Neuronal stem cell (in vitro differentiated cells): ENCODE data around the gene SST.

Source experiments
- DNase-seq: peaks from one replicate; pipeline ENCODE4 v3.0.0-alpha.2; 2013; ENCODE audit warnings: low spot score
- H2AFZ ChIP-seq: one replicate; pipeline ENCODE4 v1.6.1; 2013; ENCODE audit warnings: mild to moderate bottlenecking, low read length, inconsistent platforms
- H2AK5ac ChIP-seq: 2 replicates; pipeline ENCODE4 v1.6.1; 2013; ENCODE audit warnings: low read depth, mild to moderate bottlenecking, inconsistent platforms, low read length, moderate library complexity, mixed read lengths
- H2BK120ac ChIP-seq: 2 replicates; pipeline ENCODE4 v1.6.1; 2013; ENCODE audit warnings: low read depth, mild to moderate bottlenecking, inconsistent platforms, low read length, moderate library complexity, mixed read lengths
- H2BK12ac ChIP-seq: one replicate; pipeline ENCODE4 v1.6.1; 2013; ENCODE audit warnings: low read length, inconsistent platforms
- H2BK15ac ChIP-seq: 2 replicates; pipeline ENCODE4 v1.6.1; 2013; ENCODE audit warnings: mild to moderate bottlenecking, low read length, inconsistent platforms, mixed read lengths
- H2BK5ac ChIP-seq: one replicate; pipeline ENCODE4 v1.6.1; 2013; ENCODE audit warnings: inconsistent platforms, mild to moderate bottlenecking, low read length, moderate library complexity
- H3K14ac ChIP-seq: one replicate; pipeline ENCODE4 v1.6.1; 2013; ENCODE audit warnings: low read length, inconsistent platforms
- H3K18ac ChIP-seq: 2 replicates; pipeline ENCODE4 v1.6.1; 2013; ENCODE audit warnings: low read length, inconsistent platforms
- H3K23ac ChIP-seq: 2 replicates; pipeline ENCODE4 v1.6.1; 2013; ENCODE audit warnings: low read depth, mild to moderate bottlenecking, mixed read lengths, low read length, inconsistent platforms; ENCODE audit not compliant: poor library complexity
- H3K27ac ChIP-seq: replicated peaks from 3 replicates; pipeline ENCODE4 v1.5.1; 2013; ENCODE audit warnings: low read length, inconsistent platforms
- H3K27me3 ChIP-seq, 3 experiments: 2 replicates each; pipeline ENCODE4 v1.6.1; 2013; ENCODE audit warnings: low read length in 3 of 3, mild to moderate bottlenecking in 2 of 3, inconsistent platforms in 1 of 3, low read depth in 1 of 3, mixed read lengths in 1 of 3, moderate library complexity in 1 of 3; ENCODE audit not compliant: control insufficient read depth in 3 of 3, insufficient read depth in 3 of 3
- H3K36me3 ChIP-seq, 2 donors: replicated peaks in 1 of 2; 2 replicates each; pipeline ENCODE4 v1.6.1; 2013; ENCODE audit warnings: low read length in 2 of 2; ENCODE audit not compliant: control insufficient read depth in 2 of 2, insufficient read depth in 2 of 2
- H3K4ac ChIP-seq: 2 replicates; pipeline ENCODE4 v1.6.1; 2013; ENCODE audit warnings: inconsistent platforms, mild to moderate bottlenecking, low read length, moderate library complexity
- H3K4me1 ChIP-seq, 2 donors: 1 replicate in 1 of 2; 2 replicates in 1 of 2; pipeline ENCODE4 v1.6.1; 2013; ENCODE audit warnings: low read length in 2 of 2, low read depth in 1 of 2; ENCODE audit not compliant: control insufficient read depth in 2 of 2, insufficient read depth in 1 of 2
- H3K4me2 ChIP-seq: one replicate; pipeline ENCODE4 v1.6.1; 2013; ENCODE audit warnings: mild to moderate bottlenecking, low read length, inconsistent platforms; ENCODE audit not compliant: insufficient read depth, poor library complexity, severe bottlenecking
- H3K4me3 ChIP-seq, 2 donors: 2 replicates each; pipeline ENCODE4 v1.5.1; 2013; ENCODE audit warnings: low read length in 2 of 2, mild to moderate bottlenecking in 2 of 2, inconsistent platforms in 1 of 2, moderate library complexity in 1 of 2
- H3K79me1 ChIP-seq: one replicate; pipeline ENCODE4 v1.6.1; 2013; ENCODE audit warnings: low read depth, mild to moderate bottlenecking, inconsistent platforms, low read length, moderate library complexity
- H3K9ac ChIP-seq: one replicate; pipeline ENCODE4 v1.6.1; 2013; ENCODE audit warnings: mild to moderate bottlenecking, low read depth, low read length, inconsistent platforms; ENCODE audit not compliant: poor library complexity
- H3K9me3 ChIP-seq, 2 donors: replicated peaks in 1 of 2; 2 replicates each; pipeline versions ENCODE3 to v1.6.1; 2013; ENCODE audit warnings: low read length in 2 of 2, mild to moderate bottlenecking in 2 of 2, inconsistent platforms in 1 of 2, low read depth in 1 of 2, mixed read lengths in 1 of 2, moderate library complexity in 1 of 2; ENCODE audit not compliant: control insufficient read depth in 2 of 2, insufficient read depth in 1 of 2
- H4K8ac ChIP-seq: one replicate; pipeline ENCODE4 v1.6.1; 2013; ENCODE audit warnings: low read depth, mild to moderate bottlenecking, inconsistent platforms, low read length, moderate library complexity
- H4K91ac ChIP-seq: one replicate; pipeline ENCODE4 v1.6.1; 2013; ENCODE audit warnings: low read length, low read depth, mild to moderate bottlenecking, inconsistent platforms; ENCODE audit not compliant: poor library complexity
- WGBS, 2 donors: extraction: QIAGEN DNeasy Blood & Tissue Kit; methylation state at CpG; one replicate each; pipeline ENCODE4 v1.1.7; 2013; ENCODE audit warnings: missing lambda C conversion rate in 2 of 2, mixed read lengths in 1 of 2; ENCODE audit not compliant: insufficient read length in 2 of 2, insufficient replicate concordance in 1 of 2; ENCODE audit errors: extremely low coverage in 2 of 2; 5-methylcytosine and 5-hydroxymethylcytosine counted together

SST gene

GRCh38 chr3:187665764-187666402 lies 4.3 kb downstream of the SST start:
- no peak overlapping the region for H2BK15ac ChIP-seq
- no peak overlapping the region for H3K14ac ChIP-seq
- H3K27me3 ChIP-seq: peaks cover 0 to 21% (median 6%) of the 10 kb centered on the region in 3 experiments
- DNase-seq: no peak
- H3K9me3 ChIP-seq: no peaks in the 10 kb centered on the region
- no peaks in the 10 kb centered on the region for H3K79me1 ChIP-seq
- H4K8ac ChIP-seq: no peak overlapping the region
- no peak overlapping the region for H2BK120ac ChIP-seq
- no peak overlapping the region for H3K9ac ChIP-seq
- no peaks in the 10 kb centered on the region for H3K36me3 ChIP-seq
- no CpG with 5 or more reads among the region's 3 CpGs for WGBS, 2 donors
- no peak overlapping the region for H3K4me3 ChIP-seq
- no peak overlapping the region for H3K23ac ChIP-seq
- H2BK12ac ChIP-seq: no peak overlapping the region
- H3K18ac ChIP-seq: no peak overlapping the region
- no peak overlapping the region for H3K4ac ChIP-seq
- no peak overlapping the region for H2BK5ac ChIP-seq
- H4K91ac ChIP-seq: no peak overlapping the region
- H2AFZ ChIP-seq: no peak overlapping the region
- no peak overlapping the region for H3K27ac ChIP-seq
- no peak overlapping the region for H3K4me2 ChIP-seq
- no peak overlapping the region for H2AK5ac ChIP-seq
- H3K4me1 ChIP-seq: peaks cover 0 to 4% of the 10 kb centered on the region in 2 donors

GRCh38 chr3:187665010-187665409 lies 5.2 kb downstream of the SST start:
- no peaks in the 10 kb centered on the region for H3K4me1 ChIP-seq
- no peaks in the 10 kb centered on the region for H3K79me1 ChIP-seq
- H3K23ac ChIP-seq: no peak overlapping the region
- no peak overlapping the region for H3K14ac ChIP-seq
- no peak overlapping the region for H4K91ac ChIP-seq
- no peak overlapping the region for H3K4me3 ChIP-seq
- H2AFZ ChIP-seq: no peak overlapping the region
- no peak overlapping the region for H2BK120ac ChIP-seq
- H2AK5ac ChIP-seq: no peak overlapping the region
- H3K18ac ChIP-seq: no peak overlapping the region
- no peak overlapping the region for H4K8ac ChIP-seq
- no peak overlapping the region for H2BK15ac ChIP-seq
- no peak overlapping the region for H3K4ac ChIP-seq
- H3K27me3 ChIP-seq: peaks cover 0 to 13% (median 2%) of the 10 kb centered on the region in 3 experiments
- H2BK5ac ChIP-seq: no peak overlapping the region
- no peak overlapping the region for H3K9ac ChIP-seq
- H3K9me3 ChIP-seq: no peaks in the 10 kb centered on the region
- H3K27ac ChIP-seq: no peak overlapping the region
- H3K36me3 ChIP-seq: no peaks in the 10 kb centered on the region
- no peak for DNase-seq
- H2BK12ac ChIP-seq: no peak overlapping the region
- H3K4me2 ChIP-seq: no peak overlapping the region

- Histone ChIP-seq H3K9ac (no peak overlapping the region), H3K9me3 (no peaks in the 10 kb centered on the region)
Observed at GRCh38 chr3:187662848-187663409, 7.3 kb downstream of the SST start.

GRCh38 chr3:187661267-187661666 lies 8.9 kb downstream of the SST start:
- no peak overlapping the region for H2BK120ac ChIP-seq
- H2BK15ac ChIP-seq: no peak overlapping the region
- H3K4me2 ChIP-seq: no peak overlapping the region

More at GRCh38 chr3:187662848-187663409, 7.3 kb downstream of the SST start:
- H3K36me3 ChIP-seq: no peaks in the 10 kb centered on the region
- no peak overlapping the region for H2BK12ac ChIP-seq
- WGBS, 2 donors: no CpG with 5 or more reads among the region's 5 CpGs
- H3K79me1 ChIP-seq: no peaks in the 10 kb centered on the region
- H3K27me3 ChIP-seq: peaks cover 0 to 3% (median 0%) of the 10 kb centered on the region in 3 experiments
- H3K27ac ChIP-seq: no peak overlapping the region
- H3K4me2 ChIP-seq: no peak overlapping the region
- H4K8ac ChIP-seq: no peak overlapping the region
- no peak overlapping the region for H4K91ac ChIP-seq
- no peak overlapping the region for H3K4ac ChIP-seq
- H2BK5ac ChIP-seq: no peak overlapping the region
- no peak overlapping the region for H2BK120ac ChIP-seq
- no peak overlapping the region for H3K18ac ChIP-seq
- H2AFZ ChIP-seq: no peak overlapping the region
- H3K23ac ChIP-seq: no peak overlapping the region
- DNase-seq: no peak
- no peak overlapping the region for H2BK15ac ChIP-seq
- no peak overlapping the region for H2AK5ac ChIP-seq
- H3K4me3 ChIP-seq: no peak overlapping the region
- H3K4me1 ChIP-seq: no peaks in the 10 kb centered on the region
- H3K14ac ChIP-seq: no peak overlapping the region

More at GRCh38 chr3:187661267-187661666, 8.9 kb downstream of the SST start:
- DNase-seq: no peak
- Histone ChIP-seq H3K14ac (no peak overlapping the region), H4K91ac (no peak overlapping the region), H2AFZ (no peak overlapping the region), H2AK5ac (no peak overlapping the region), H3K9ac (no peak overlapping the region), H3K79me1 (no peaks in the 10 kb centered on the region), H2BK12ac (no peak overlapping the region), H3K27me3 (peaks cover 0 to 3% (median 0%) of the 10 kb centered on the region in 3 experiments), H3K27ac (no peak overlapping the region), H3K36me3 (no peaks in the 10 kb centered on the region), H3K4me3 (no peak overlapping the region), H3K23ac (no peak overlapping the region), H3K4ac (no peak overlapping the region), H2BK5ac (no peak overlapping the region), H3K9me3 (no peaks in the 10 kb centered on the region), H3K18ac (no peak overlapping the region), H3K4me1 (no peaks in the 10 kb centered on the region), H4K8ac (no peak overlapping the region)
